ENCODE data around the gene IL3.

Gene IL3

GRCh38 chr5:132026516-132027008 lies 33.9 kb upstream of the IL3 start:
- DNase-seq: no peak

- no peak for DNase-seq
Observed at GRCh38 chr5:132027027-132027426, 33.4 kb upstream of the IL3 start.

DNA sequence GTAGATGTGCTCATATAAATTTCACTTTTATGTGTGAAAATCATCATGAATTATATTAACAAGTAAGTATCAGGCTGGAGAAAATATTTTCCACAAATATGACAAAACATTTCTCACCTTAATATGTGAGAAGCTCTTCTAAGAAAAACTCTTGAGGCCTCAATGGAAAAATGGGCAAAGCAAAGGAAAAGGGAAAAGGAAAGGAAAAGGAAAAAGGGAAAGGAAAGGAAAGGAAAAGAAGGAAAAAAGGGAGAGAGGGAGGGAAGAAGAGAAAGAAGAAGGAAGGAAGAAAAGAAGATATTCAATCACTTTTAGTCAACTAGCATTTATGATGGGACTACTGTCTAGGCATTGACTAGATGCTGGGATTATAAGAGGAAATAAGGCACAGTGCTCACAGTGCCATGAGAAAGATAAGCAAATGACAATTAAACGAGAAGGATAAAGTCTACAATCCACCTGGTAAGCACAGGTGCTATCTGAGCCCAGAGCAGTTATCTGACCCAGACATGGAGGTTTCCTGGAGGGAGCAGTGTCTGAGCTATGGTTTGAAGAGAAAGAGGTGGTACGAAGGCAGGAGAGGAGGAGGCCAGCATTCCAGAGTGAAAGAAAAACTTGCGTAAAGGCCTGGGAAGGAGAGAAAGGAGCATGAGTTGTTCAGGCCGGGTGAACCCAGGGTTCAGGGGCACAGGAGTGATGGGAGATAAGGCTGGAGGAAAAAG lies 30.7 kb upstream of the IL3 start:
- no peak for DNase-seq

GRCh38 chr5:132030610-132031009 lies 29.8 kb upstream of the IL3 start:
- no peak for DNase-seq

GRCh38 chr5:132032196-132032595 lies 28.3 kb upstream of the IL3 start:
- DNase-seq: no peak

DNA sequence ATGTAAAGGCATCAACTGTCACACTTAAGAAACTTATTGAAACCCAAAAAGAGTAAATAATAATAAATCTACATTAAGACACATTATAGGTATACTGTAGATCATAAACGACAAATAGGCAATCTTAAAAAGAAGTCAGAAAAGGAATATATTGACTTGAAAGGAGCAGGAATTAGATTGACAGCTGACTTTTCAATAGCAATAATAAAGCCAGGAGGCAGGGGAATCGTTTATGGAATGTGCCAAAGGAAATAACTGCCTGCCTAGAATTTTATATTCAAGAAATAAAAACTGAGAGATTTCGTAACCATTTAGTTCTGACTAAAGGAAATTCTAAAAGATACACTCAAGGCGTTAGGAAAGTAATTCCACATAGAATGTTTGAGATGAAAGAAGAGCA lies 27.3 kb upstream of the IL3 start:
- no peak for DNase-seq

DNA sequence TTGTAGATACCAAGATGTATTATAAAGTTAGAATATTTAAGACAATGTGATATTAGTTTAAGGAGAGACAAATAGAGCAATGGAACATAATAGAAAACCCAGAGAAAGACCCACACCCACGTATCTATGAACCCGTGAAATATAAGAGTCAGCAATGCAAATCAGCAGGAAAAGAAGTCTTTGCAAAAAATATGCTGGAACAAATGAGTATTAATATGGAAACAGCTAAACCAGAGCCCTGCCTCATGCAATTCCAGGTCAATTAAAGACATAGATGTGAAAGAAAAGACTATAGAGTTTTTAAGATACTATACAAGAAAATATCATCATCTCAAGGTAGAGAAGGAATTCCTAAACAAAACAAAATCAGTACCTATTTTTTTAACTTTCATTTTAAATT lies 23.1 kb upstream of the IL3 start:
- no peak for DNase-seq

DNA sequence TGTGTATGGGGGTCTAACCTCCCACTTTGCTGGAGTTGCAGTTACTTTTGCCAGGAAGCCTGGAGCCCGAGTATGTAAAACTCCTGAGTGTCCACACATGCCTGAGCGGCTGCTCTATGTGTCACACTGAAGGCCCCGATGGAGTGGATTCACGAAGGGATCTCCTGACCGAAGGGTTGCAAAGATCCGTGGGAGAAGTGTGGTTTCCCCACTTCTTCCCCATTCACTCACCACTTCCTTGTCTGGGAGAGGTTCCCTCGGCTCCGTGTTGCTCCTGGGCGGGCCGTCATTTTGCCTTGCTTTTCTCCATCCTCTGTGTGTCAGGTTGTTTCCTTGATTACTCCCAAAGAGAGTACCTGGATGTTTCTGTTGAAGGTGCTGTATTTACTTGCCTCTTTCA lies 16.2 kb upstream of the IL3 start:
- peak in 1 of 2 donors; percentile 12 for DNase-seq

DNA sequence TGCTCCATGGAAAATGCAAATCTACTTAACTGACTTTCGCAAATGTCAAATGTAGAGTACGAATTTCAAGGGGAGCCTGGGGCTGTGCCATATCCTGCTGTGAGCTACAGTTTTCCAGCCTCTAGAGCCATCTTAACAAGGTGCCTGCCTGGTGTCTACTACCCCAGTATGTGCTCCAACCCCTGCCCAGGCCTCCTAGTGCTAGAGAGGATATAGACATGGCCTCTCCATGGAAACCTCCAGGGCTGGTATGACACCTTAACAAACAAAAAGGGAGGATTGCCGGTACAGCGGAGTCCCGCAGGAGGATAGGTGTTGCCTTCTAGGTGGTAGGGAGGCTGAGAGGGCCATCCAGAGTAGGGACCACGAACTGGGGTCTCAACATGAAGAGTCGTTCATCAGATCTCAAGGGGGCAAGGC lies 13.6 kb upstream of the IL3 start:
- DNase-seq: no peak

GRCh38 chr5:132049093-132049492 lies 11.4 kb upstream of the IL3 start:
- DNase-seq: no peak

- no peak for DNase-seq
Observed at GRCh38 chr5:132049559-132049958, 10.9 kb upstream of the IL3 start.

DNA sequence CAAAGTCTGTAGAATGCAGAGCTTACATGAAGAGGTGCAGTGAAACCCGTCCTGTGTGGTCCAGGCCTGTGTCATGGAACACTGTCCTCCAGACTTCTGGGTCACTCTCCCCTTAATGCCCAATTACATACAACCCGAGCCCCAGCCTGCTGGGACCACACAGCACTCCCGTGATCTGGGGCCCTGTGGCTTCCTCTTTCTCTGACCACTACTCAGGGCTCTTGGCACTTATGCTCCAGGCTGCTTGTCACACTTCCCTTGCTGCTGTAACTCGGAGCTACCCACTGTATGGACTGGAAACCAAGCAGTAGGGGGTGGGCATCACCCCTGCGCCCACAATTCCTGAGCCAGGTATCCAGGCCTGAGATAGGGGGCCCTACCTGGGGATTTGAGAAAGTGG lies 10.3 kb upstream of the IL3 start:
- peak; percentile 17 to 34 for DNase-seq

DNA sequence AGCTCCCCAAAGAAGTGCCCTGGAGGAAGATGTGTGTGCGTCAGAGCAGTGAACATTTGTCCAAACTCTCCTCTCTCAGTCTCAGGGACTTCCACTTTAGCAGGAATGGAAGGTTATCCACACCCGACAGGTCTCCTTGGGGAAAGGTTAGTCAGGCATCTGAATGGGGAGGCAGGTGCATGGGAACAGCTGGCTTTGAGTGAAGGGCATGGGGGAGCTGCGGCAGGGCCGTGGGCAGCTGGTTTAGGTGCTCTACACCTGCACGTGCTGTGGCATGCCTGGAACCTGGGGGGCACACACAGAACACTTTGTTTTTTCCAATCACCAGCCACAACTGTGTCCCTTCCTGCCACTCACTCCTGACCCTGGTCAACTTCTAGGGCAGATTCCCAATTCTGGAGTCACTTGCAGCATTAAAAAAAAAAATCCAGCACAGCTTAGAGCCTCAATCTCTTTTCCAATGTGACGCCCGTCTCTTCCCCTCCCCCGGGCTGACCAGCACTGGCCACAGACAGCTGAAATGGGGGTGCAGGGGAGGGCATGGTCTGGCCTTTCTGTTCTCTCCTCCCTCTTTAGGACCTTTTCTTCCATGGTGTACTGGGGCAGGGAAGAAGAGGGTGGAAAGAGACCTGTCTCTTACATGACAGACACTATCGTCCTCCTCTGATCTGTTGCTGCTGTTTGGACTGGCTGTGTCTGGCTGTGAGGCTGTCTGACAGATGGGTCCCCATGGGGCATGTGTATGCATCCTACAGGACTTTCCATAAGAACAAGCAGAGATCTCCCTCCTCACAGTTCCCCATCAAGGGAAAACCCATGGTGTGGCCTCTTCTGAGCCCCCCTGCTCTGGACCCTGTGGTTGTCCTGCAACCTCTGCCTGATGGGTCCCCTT lies 9.5 kb upstream of the IL3 start:
- DNase-seq: no peak

GRCh38 chr5:132052520-132052919 lies 7.9 kb upstream of the IL3 start:
- no peak for DNase-seq

DNA sequence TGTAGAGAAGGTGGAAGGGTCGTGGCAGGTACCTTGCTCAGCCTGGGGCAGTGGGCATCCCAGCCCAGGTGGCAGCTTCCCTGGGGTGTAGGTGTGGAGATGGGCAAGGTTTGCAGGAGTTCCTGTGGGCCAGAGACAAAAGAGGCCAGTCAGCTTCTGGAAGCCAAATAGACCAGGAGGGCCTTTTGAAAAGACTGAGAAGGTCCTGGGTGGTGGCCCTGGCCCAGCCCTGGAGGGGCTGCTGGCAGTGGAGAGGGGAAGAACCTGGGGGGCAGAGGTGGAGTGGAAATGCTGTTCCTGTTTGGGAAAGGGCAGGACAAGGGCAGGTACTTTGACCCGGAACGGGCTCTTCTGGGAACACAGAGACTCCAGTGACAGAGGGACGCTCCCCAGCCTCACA lies 7.0 kb upstream of the IL3 start:
- no peak for DNase-seq

GRCh38 chr5:132054031-132054696 lies 6.3 kb upstream of the IL3 start:
- no peak for DNase-seq

DNA sequence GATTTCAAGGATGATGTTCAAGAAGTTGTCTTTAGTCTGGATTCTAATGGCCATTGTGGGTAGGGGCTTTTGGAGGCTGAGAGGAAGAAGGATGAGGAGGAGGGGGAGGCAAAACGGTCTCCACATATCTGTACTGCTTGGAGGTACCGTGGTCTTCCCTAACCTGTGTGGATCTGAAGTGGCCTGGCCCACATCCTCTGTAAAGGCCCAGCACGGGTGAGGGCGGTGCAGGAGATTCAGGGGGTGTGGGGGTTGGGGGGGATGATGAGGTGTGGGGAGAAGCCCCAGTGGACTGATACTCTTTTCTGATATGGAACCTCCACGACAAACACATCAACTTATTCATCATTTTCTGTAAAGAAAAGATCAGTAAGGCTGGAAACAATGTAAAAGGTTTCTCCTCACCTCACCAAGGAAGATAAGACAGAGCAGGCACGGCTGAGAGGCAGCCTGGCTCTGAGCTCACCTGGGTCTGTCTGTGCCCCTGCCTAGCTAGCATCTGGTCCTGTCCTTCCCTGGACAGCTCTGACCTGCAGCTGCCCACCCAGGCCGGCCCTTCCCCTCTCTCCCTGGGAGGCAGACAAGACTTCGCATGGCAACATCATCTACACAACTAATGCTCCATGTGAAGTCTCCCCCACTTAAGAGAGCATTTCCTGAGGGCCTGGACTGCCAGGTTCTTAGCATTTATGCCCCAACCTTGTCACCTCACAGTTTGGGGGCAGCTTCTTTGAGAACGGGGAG lies 5.6 kb upstream of the IL3 start:
- DNase-seq: no peak

DNA sequence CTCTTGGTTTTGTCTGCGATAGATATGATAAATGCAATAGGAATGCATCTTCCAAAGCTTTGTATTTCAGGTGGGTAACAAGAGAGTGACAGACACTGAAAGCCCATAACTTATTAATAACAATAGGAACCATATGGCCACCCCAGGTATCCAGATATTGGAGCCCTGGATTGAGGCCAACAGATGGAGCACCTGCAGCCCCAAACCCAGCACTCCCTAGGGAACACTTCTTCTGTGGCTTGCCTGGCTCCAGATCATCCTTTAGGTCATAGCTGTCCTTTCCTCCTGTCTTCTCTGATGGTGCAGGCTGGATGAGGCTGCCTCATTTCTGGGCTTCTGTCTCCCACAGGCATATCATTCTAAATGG lies 5.0 kb upstream of the IL3 start:
- DNase-seq: no peak

- DNase-seq: no peak
Observed at GRCh38 chr5:132055808-132056609, 4.4 kb upstream of the IL3 start.

GRCh38 chr5:132056610-132057497 lies 3.6 kb upstream of the IL3 start:
- no peak for DNase-seq
